B cell (primary cell): Measurements from ENCODE around the gene RER1.

ENCODE experiments used
- CTCF ChIP-seq: fragments of 200-600 bp; IDR thresholded peaks from one replicate; pipeline ENCODE4 v1.8.0; 2022; ENCODE audit warnings: antibody characterized with exemption, mild to moderate bottlenecking
- EZH2 ChIP-seq: IDR thresholded peaks from 2 replicates; pipeline ENCODE4 v1.6.1; 2012; ENCODE audit warnings: borderline replicate concordance, low read depth, mild to moderate bottlenecking, moderate library complexity, low read length; ENCODE audit not compliant: insufficient read depth, poor library complexity, severe bottlenecking

GRCh38 chr1:2384941-2385481 is 6.6 kb upstream of the RER1 start:
- TF ChIP-seq CTCF (no peak), EZH2 (no peak)
